ENCODE results near the gene THAP5. TPM values are rescaled to one million over a fixed set of nuclear protein-coding genes. Genes with fewer than 3 reads are reported as not detected.

THAP5 gene
- polyA plus RNA-seq, 1 of the 3 experiments (the other 2 are of a cell fraction), result 4.2 TPM

DNA sequence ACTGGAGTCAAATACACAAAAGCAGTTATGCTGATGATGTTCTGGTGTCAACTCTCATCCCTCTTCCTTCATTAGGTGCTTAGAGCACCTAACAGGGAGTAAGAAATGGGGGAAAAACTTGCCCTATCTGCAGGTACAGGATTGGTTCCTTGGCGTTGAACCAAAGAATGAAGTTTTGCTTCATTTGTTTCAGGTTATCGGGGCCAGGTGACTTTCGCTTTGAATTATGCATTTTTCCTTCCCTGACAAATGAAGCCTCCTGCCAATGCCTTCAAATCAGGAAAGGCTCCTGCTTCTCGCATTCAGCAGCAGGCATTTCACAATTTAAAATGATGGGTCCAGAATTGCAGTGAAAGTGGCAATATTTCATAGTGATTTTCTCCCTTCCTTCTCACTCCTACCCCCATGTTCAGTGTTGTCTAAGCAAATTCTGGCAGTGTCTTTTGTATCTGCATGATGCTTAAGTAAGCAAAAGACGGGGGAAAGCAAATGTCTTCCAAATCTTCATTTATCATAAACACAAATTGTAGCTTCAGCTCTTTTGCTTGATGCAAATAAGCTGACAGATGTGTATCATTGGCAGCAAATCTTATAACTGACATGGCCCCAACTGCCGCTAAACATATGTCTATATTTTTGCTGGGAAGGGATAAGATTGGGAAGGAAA lies 29.5 kb upstream of the THAP5 start:
- ChIA-PET CTCF (no interaction called here), POLR2A (no interaction called here)
- Histone ChIP-seq H3K36me3 (replicated peaks in 1 of 2; ENCODE audit: control insufficient read depth in 1 of 2, insufficient read depth in 2 of 2, low read length in 1 of 2) (no peaks in the 10 kb centered on the region), H3K4me2 (no peak overlapping the region), H3F3A (replicated peaks; ENCODE audit: insufficient read depth) (no peaks in the 10 kb centered on the region), H2AFZ (ENCODE audit: low read depth) (no peak overlapping the region), H3K9ac (no peak overlapping the region), H3K9me2 (no peaks in the 10 kb centered on the region), H4K20me1 (ENCODE audit: insufficient read depth) (no peaks in the 10 kb centered on the region), H3K4me3 (ENCODE audit: low read depth in 2 of 2, low read length in 1 of 2) (no peak overlapping the region), H3K4me1 (ENCODE audit: control insufficient read depth in 1 of 2, insufficient read depth in 2 of 2, low read depth in 1 of 2, low read length in 1 of 2) (no peaks in the 10 kb centered on the region), H3K27me3 (ENCODE audit: insufficient read depth) (peaks cover 18% of the 10 kb centered on the region; the same call in 1 of the 2 replicates), H3K9me3 (no peaks in the 10 kb centered on the region), H3K79me2 (ENCODE audit: insufficient read depth) (no peaks in the 10 kb centered on the region), H3K27ac (ENCODE audit: low read depth in 2 of 2, low read length in 1 of 2) (no peak overlapping the region)
- no peak for DNase-seq
- 62% methylated on average over 6 of the region's 6 CpGs for WGBS (ENCODE audit: low lambda C conversion rate)
- no peak for TF ChIP-seq EP300 (IDR thresholded peaks at IDR 0.05; ENCODE audit: borderline replicate concordance in 1 of 2, low read depth in 1 of 2, low read length in 1 of 2)
- no peak for TF ChIP-seq RCOR1 (IDR thresholded peaks at IDR 0.05; ENCODE audit: low read length)
- TF ChIP-seq MEF2A (IDR thresholded peaks at IDR 0.05; ENCODE audit: borderline replicate concordance, low read depth), result no peak
- no peak for TF ChIP-seq ELF1 (IDR thresholded peaks at IDR 0.05)
- TF ChIP-seq, protein P1, sequence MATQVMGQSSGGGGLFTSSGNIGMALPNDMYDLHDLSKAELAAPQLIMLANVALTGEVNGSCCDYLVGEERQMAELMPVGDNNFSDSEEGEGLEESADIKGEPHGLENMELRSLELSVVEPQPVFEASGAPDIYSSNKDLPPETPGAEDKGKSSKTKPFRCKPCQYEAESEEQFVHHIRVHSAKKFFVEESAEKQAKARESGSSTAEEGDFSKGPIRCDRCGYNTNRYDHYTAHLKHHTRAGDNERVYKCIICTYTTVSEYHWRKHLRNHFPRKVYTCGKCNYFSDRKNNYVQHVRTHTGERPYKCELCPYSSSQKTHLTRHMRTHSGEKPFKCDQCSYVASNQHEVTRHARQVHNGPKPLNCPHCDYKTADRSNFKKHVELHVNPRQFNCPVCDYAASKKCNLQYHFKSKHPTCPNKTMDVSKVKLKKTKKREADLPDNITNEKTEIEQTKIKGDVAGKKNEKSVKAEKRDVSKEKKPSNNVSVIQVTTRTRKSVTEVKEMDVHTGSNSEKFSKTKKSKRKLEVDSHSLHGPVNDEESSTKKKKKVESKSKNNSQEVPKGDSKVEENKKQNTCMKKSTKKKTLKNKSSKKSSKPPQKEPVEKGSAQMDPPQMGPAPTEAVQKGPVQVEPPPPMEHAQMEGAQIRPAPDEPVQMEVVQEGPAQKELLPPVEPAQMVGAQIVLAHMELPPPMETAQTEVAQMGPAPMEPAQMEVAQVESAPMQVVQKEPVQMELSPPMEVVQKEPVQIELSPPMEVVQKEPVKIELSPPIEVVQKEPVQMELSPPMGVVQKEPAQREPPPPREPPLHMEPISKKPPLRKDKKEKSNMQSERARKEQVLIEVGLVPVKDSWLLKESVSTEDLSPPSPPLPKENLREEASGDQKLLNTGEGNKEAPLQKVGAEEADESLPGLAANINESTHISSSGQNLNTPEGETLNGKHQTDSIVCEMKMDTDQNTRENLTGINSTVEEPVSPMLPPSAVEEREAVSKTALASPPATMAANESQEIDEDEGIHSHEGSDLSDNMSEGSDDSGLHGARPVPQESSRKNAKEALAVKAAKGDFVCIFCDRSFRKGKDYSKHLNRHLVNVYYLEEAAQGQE (IDR thresholded peaks at IDR 0.05; ENCODE audit: low read depth, low read length), result no peak
- no peak for TF ChIP-seq CHD2 (IDR thresholded peaks at IDR 0.05; ENCODE audit: low read length, partially characterized antibody)
- TF ChIP-seq YY1 (IDR thresholded peaks at IDR 0.05; ENCODE audit: low read depth), result no peak
- TF ChIP-seq, protein P2, sequence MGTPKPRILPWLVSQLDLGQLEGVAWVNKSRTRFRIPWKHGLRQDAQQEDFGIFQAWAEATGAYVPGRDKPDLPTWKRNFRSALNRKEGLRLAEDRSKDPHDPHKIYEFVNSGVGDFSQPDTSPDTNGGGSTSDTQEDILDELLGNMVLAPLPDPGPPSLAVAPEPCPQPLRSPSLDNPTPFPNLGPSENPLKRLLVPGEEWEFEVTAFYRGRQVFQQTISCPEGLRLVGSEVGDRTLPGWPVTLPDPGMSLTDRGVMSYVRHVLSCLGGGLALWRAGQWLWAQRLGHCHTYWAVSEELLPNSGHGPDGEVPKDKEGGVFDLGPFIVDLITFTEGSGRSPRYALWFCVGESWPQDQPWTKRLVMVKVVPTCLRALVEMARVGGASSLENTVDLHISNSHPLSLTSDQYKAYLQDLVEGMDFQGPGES (IDR thresholded peaks at IDR 0.05; ENCODE audit: low read depth, low read length), result no peak

GRCh38 chr7:108598153-108598552 lies 28.6 kb upstream of the THAP5 start:
- no peak overlapping the region for H3K4me2 ChIP-seq
- no peak overlapping the region for H3K4me3 ChIP-seq (ENCODE audit: low read depth in 2 of 2, low read length in 1 of 2)
- no peak for DNase-seq
- ChIA-PET CTCF (no interaction called here), POLR2A (no interaction called here)
- TF ChIP-seq TAF1 (IDR thresholded peaks at IDR 0.05; ENCODE audit: borderline replicate concordance, low read depth, low read length) (no peak), SIN3A (IDR thresholded peaks at IDR 0.05; ENCODE audit: borderline replicate concordance, low read depth, low read length) (no peak)
- H3K27me3 ChIP-seq (ENCODE audit: insufficient read depth), result peaks cover 18% of the 10 kb centered on the region; the same call in 1 of the 2 replicates
- H3K27ac ChIP-seq (ENCODE audit: low read depth in 2 of 2, low read length in 1 of 2), result no peak overlapping the region
- H3K9me2 ChIP-seq, result no peaks in the 10 kb centered on the region
- WGBS (ENCODE audit: low lambda C conversion rate), result 55% methylated on average over 2 of the region's 2 CpGs
- H3K9ac ChIP-seq, result no peak overlapping the region
- no peaks in the 10 kb centered on the region for H3K9me3 ChIP-seq
- no peaks in the 10 kb centered on the region for H3K36me3 ChIP-seq (replicated peaks in 1 of 2; ENCODE audit: control insufficient read depth in 1 of 2, insufficient read depth in 2 of 2, low read length in 1 of 2)
- no peaks in the 10 kb centered on the region for H3K79me2 ChIP-seq (ENCODE audit: insufficient read depth)
- no peaks in the 10 kb centered on the region for H4K20me1 ChIP-seq (ENCODE audit: insufficient read depth)
- H2AFZ ChIP-seq (ENCODE audit: low read depth), result no peak overlapping the region
- H3F3A ChIP-seq (replicated peaks; ENCODE audit: insufficient read depth), result no peaks in the 10 kb centered on the region
- H3K4me1 ChIP-seq (ENCODE audit: control insufficient read depth in 1 of 2, insufficient read depth in 2 of 2, low read depth in 1 of 2, low read length in 1 of 2), result no peaks in the 10 kb centered on the region; a peak in 1 of 4 replicates
